Activated CD4-positive, alpha-beta memory T cell treated with anti-CD3 and anti-CD28 coated beads, Interleukin-2, amount 10 ng/mL, durations not matched to agents 7 days and 5 days (primary cell): ENCODE measurements around the gene KLRK1. TPM values are rescaled to one million over a fixed set of nuclear protein-coding genes. Genes with fewer than 3 reads are reported as not detected.
"Not testable (repeated sequence)": the region's sequence is repeated elsewhere in the genome, so short reads cannot be mapped to it uniquely, and the experiment has no call there.

Source experiments
- CTCF ChIA-PET: fragments of 350-600 bp; sonication (Branson Sonifier 250); formaldehyde crosslinking; loops from one replicate; lab custom pipeline; 2021; ENCODE audit warnings: antibody characterized with exemption, inconsistent platforms; lab: Charles Lee
- POLR2A ChIA-PET: fragments of 350-600 bp; sonication (Branson Sonifier 250); formaldehyde crosslinking; loops from one replicate; lab custom pipeline; 2021; ENCODE audit warnings: antibody characterized with exemption; lab: Charles Lee
- DNase-seq: peaks from one replicate; pipeline ENCODE4 v3.0.0-alpha.2; 2020
- H3K27ac Mint-ChIP-seq: one replicate; pipeline ENCODE4 v1.8.0; 2021; ENCODE audit warnings: mild to moderate bottlenecking, mixed read lengths
- H3K27me3 Mint-ChIP-seq: one replicate; pipeline ENCODE4 v1.8.0; 2021; ENCODE audit warnings: mixed read lengths
- H3K36me3 Mint-ChIP-seq: one replicate; pipeline ENCODE4 v1.8.0; 2021; ENCODE audit warnings: low read depth, mixed read lengths
- H3K4me1 Mint-ChIP-seq: one replicate; pipeline ENCODE4 v1.8.0; 2021; ENCODE audit warnings: mixed read lengths
- H3K4me3 Mint-ChIP-seq: one replicate; pipeline ENCODE4 v1.8.0; 2021; ENCODE audit warnings: mild to moderate bottlenecking, mixed read lengths
- H3K9me3 Mint-ChIP-seq: one replicate; pipeline ENCODE4 v1.8.0; 2021; ENCODE audit warnings: mixed read lengths
- total RNA-seq, 2 experiments: library from RNA; stranded (reverse); gene quantifications; one replicate each; pipeline ENCODE4 v1.2.3, GENCODE V29; 2021

Gene KLRK1
- under 1 TPM; 0.43 to 0.93 TPM for total RNA-seq

DNA sequence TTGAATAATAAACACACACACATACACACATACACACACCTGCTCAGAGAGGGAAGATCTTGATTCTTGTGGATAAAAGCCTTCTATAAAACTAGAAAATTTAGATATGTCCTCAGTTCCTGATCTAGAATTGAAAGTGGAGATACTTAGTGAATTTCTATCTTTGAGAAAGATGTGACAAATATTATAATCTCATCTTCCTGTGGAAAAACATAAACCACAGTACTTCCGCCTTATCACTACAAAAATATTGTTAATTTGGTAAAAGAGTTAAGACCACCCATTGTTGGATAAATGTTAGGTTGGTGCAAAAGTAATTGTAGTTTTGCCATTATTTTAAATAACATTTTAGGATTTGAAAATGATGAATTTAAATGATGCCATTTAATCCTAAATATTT is at the start of gene KLRK1:
TSS of gene KLRK1 (minus strand) at position 138 of the 400 bp plus-strand sequence. CDS start 1,231 bp downstream, outside the sequence.
- Mint-ChIP-seq H3K36me3 (no peaks in the 10 kb centered on the region), H3K27ac (no peak within 1 kb of the TSS), H3K4me3 (no peak within 1 kb of the TSS), H3K9me3 (no peaks in the 10 kb centered on the region), H3K4me1 (no peaks in the 10 kb centered on the region), H3K27me3 (peaks cover 19% of the 10 kb centered on the region)
- ChIA-PET CTCF (interaction anchor here (1.0 kb wide), 1 partner anchor 238 kb away, joined by 4 read pairs; no protein-coding TSS in a partner anchor), POLR2A (no interaction called here)
- no peak for DNase-seq

DNA sequence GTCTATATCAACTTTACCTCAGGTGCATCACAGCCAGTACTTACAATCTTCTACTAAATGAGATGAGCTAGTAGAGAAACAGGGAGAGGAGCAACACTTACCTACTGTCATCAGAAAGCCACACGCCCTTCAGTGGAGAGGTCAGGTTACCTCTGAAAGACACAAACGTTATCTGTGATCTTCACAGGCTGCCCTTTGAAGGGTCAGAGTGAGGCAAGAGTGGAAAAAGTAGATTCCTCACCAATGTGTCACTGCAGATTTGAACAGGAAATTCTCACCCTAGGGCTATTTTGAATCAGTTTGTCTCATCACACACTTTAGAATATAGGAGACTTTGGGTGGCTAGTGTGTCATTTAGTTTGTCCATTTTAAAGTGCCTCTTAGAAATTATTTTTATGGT is 47.8 kb upstream of the KLRK1 start:
- POLR2A ChIA-PET, H3K27me3 Mint-ChIP-seq, H3K4me3 Mint-ChIP-seq, H3K36me3 Mint-ChIP-seq, H3K4me1 Mint-ChIP-seq, CTCF ChIA-PET, DNase-seq, H3K9me3 Mint-ChIP-seq, H3K27ac Mint-ChIP-seq: not testable (repeated sequence)

DNA sequence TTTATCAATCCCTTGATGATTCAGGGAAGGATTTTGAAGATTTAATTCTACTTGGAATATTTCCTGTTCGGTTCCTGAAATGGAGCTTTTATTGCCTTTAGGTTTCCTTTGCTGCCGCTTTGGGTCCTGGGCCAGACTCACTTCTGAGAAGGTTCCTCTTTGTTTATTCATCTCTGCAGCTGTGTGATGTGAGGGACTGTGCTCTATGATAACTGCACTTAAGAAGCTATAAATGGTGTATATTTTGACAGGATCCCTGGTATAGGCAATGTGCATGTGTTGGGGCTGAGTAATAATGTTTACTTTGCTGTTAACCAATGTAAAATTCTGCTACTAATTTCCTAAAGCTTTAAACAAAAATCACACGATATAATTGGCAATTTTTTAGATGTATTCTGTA is 46.0 kb upstream of the KLRK1 start, which contains the start of gene KLRC2:
TSS of gene KLRC2 (minus strand) at position 195 of the 400 bp plus-strand sequence. CDS start at position 171, 24 bp downstream.
- H3K9me3 Mint-ChIP-seq, DNase-seq, H3K27me3 Mint-ChIP-seq, H3K4me1 Mint-ChIP-seq, H3K36me3 Mint-ChIP-seq, H3K4me3 Mint-ChIP-seq, POLR2A ChIA-PET, H3K27ac Mint-ChIP-seq, CTCF ChIA-PET: not testable (repeated sequence)

DNA sequence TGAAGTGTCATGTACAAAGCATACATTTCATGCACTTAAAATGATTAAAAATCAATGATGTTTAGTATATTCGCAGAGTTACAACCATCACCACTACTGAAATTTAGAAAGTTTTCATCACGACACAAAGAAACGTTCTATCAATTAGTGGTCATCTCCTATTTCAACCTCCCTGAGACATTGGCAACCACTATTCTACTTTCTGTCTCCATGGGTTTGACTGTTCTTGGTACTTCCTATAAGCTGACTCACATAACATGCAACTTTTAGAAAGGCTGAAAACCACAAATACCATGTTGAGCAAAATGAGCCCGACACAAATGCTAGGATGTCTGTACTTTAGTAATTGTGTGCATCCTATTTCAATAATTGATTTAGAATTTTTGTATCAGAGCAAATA is 40.8 kb upstream of the KLRK1 start:
- H3K4me3 Mint-ChIP-seq, H3K9me3 Mint-ChIP-seq, H3K27me3 Mint-ChIP-seq, H3K4me1 Mint-ChIP-seq, DNase-seq, H3K27ac Mint-ChIP-seq, H3K36me3 Mint-ChIP-seq, POLR2A ChIA-PET, CTCF ChIA-PET: not testable (repeated sequence)

DNA sequence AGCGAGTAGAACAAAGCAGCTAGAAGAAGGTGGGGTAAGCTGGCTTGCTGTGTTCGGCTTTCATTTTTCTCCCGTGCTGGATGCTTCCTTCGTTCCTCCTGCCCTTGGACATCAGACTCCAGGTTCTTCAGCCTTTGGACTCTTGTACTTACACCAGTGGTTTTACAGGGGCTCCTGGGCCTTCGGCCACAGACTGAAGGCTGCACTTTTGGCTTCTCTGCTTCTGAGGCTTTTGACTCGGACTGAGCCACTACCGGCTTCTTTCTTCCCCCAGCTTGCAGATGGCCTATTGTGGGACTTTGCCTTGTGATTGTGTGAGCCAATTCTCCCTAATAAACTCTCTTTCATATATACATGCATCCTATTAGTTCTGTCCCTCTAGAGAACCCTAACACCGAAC is 36.1 kb upstream of the KLRK1 start:
- H3K36me3 Mint-ChIP-seq, H3K9me3 Mint-ChIP-seq, POLR2A ChIA-PET, H3K27ac Mint-ChIP-seq, DNase-seq, H3K4me3 Mint-ChIP-seq, H3K4me1 Mint-ChIP-seq, H3K27me3 Mint-ChIP-seq: not testable (repeated sequence)
- CTCF ChIA-PET, result interaction anchor here (0.6 kb wide), 1 partner anchor 359 kb away, joined by 3 read pairs; no protein-coding TSS in a partner anchor

DNA sequence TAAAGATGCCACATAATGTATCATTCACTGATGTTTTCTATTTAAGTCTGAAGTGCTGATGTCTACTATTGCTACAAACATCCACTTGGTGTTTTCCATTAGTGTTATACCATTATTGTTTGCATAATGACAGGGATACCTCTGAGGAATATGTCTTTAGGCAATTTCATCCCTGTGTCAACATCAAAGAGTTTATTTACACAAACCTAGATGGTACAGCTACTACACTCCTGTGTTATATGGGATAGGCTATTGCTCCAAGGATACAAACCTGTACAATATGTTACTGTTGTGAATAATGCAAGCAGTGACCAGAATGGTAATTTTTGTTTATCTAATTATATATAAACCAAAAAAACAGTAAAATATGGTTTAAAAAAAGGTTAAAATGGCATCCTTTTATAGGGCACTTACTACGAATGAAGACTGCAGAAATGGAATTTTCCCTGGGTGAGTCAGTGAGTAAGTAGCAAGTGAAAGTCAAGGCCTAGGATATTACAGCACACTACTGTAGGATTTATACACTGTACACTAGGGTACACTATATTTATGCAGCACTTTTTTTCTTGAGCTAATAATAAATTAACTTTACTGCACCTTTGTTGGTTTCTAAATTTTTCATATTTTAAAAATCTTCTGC is 34.5 kb upstream of the KLRK1 start:
- CTCF ChIA-PET, H3K4me1 Mint-ChIP-seq, H3K4me3 Mint-ChIP-seq, H3K36me3 Mint-ChIP-seq, DNase-seq, H3K27me3 Mint-ChIP-seq, H3K27ac Mint-ChIP-seq, H3K9me3 Mint-ChIP-seq, POLR2A ChIA-PET: not testable (repeated sequence)

DNA sequence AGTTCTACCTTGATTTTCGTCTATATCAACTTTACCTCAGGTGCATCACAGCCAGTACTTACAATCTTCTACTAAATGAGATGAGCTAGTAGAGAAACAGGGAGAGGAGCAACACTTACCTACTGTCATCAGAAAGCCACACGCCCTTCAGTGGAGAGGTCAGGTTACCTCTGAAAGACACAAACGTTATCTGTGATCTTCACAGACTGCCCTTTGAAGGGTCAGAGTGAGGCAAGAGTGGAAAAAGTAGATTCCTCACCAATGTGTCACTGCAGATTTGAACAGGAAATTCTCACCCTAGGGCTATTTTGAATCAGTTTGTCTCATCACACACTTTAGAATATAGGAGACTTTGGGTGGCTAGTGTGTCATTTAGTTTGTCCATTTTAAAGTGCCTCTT is 32.3 kb upstream of the KLRK1 start:
- DNase-seq, H3K9me3 Mint-ChIP-seq, H3K36me3 Mint-ChIP-seq, POLR2A ChIA-PET, H3K4me1 Mint-ChIP-seq, H3K4me3 Mint-ChIP-seq, H3K27ac Mint-ChIP-seq, H3K27me3 Mint-ChIP-seq, CTCF ChIA-PET: not testable (repeated sequence)

DNA sequence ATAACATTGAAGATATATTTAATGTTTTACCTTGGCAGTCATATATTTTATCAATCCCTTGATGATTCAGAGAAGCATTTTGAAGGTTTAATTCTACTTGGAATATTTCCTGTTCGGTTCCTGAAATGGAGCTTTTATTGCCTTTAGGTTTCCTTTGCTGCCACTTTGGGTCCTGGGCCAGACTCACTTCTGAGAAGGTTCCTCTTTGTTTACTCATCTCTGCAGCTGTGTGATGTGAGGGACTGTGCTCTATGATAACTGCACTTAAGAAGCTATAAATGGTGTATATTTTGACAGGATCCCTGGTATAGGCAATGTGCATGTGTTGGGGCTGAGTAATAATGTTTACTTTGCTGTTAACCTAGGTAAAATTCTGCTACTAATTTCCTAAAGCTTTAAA is 30.5 kb upstream of the KLRK1 start, which contains the start of gene KLRC3:
TSS of gene KLRC3 (minus strand) at position 262 of the 400 bp plus-strand sequence. CDS start at position 217, 45 bp downstream.
- CTCF ChIA-PET, POLR2A ChIA-PET, H3K36me3 Mint-ChIP-seq, H3K27me3 Mint-ChIP-seq, H3K4me1 Mint-ChIP-seq, H3K27ac Mint-ChIP-seq, H3K4me3 Mint-ChIP-seq, H3K9me3 Mint-ChIP-seq, DNase-seq: not testable (repeated sequence)

DNA sequence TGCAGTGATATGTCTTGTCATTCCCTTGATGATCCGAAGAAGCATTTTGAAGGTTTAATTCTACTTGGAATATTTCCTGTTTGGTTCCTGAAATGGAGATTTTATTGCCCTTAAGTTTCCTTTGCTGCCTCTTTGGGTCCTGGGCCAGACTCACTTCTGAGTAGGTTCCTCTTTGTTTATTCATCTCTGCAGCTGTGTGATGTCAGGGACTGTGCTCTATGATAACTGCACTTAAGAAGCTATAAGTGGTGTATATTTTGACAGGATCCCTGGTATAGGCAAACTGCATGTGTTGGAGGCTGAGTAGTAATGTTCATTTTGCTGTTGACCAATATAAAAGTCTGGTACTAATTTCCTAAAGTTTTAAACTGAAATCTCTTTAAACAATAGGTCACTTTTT is 19.6 kb upstream of the KLRK1 start, which contains the start of gene KLRC4:
TSS of gene KLRC4 (minus strand) at position 366 of the 400 bp plus-strand sequence. CDS start at position 184, 182 bp downstream.
- H3K4me3 Mint-ChIP-seq, result no peak within 1 kb of the TSS
- DNase-seq, result no peak

DNA sequence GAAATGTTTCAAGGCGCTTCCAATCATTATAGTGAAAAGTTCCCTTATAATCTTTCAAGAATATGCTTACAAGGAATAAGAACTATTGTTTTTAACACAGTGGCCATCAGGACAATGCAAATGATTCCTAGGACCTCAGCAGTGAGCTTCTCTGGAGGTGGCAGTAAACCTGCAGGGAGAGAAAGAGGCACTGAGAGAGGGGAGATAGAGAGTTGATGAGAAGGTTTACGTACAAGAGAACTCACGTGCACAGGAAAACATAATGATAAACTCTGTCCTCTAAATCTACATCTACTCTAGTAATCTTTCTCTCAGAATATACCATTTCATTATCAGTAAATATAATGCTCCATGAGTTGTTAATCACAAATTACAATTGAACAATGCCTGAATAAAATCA is 19.0 kb upstream of the KLRK1 start:
- H3K9me3 Mint-ChIP-seq, result no peaks in the 10 kb centered on the region
- H3K36me3 Mint-ChIP-seq, result no peaks in the 10 kb centered on the region
- DNase-seq, result no peak
- H3K4me1 Mint-ChIP-seq, result no peaks in the 10 kb centered on the region
- no peak overlapping the region for H3K27ac Mint-ChIP-seq
- CTCF ChIA-PET, result no interaction called here
- H3K4me3 Mint-ChIP-seq, result no peak overlapping the region
- POLR2A ChIA-PET, result no interaction called here
- H3K27me3 Mint-ChIP-seq, result peaks cover 14% of the 10 kb centered on the region

More for the DNA sequence above, 19.6 kb upstream of the KLRK1 start, which contains the start of gene KLRC4:
- Mint-ChIP-seq H3K36me3 (no peaks in the 10 kb centered on the region), H3K27ac (no peak within 1 kb of the TSS), H3K4me1 (no peaks in the 10 kb centered on the region), H3K9me3 (no peaks in the 10 kb centered on the region), H3K27me3 (peaks cover 14% of the 10 kb centered on the region)
- ChIA-PET CTCF (no interaction called here), POLR2A (no interaction called here)

DNA sequence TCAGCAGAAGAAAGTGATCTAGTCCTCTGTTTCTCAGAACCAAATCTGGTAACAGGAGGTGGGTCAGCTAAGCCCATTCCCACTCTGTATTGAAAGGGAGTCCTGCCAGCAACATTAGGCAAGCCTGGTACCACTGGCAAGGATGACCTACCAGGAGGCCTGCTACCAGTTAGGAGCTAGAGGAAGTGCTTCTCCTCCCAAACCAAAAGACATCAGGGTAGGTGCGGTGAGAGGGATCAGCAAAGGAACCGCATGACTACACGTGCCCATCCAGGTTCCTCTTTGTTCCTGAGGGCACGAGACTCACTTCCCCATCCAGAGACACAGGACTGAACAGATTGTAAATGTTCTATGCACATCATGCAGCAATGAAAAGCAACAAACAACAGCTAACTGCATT is 16.9 kb upstream of the KLRK1 start:
- Mint-ChIP-seq H3K4me3 (no peak overlapping the region), H3K27me3 (peaks cover 19% of the 10 kb centered on the region), H3K4me1 (no peaks in the 10 kb centered on the region), H3K9me3 (no peaks in the 10 kb centered on the region), H3K27ac (no peak overlapping the region), H3K36me3 (no peaks in the 10 kb centered on the region)
- CTCF ChIA-PET, result no interaction called here
- DNase-seq, result no peak
- POLR2A ChIA-PET, result no interaction called here

DNA sequence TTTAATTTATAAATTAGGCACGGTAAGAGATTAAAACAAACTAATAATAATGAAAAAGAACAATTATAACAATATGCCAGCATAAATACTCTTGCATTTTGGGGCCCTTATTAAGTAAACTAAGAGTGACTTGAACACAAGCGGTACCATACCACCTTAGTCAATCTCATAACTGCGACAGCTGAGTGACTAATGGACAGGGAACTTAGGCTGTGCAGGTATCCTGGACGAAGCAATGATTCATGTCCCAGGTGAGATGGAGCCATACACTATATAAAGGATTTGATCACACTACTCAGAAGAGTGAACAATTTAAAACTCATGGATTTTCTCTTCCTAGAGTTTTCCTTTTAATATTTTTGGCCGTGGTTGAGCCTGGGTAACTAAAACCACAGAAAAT is 15.5 kb upstream of the KLRK1 start:
- H3K27ac Mint-ChIP-seq, result no peak overlapping the region
- no peak for DNase-seq
- POLR2A ChIA-PET, result no interaction called here
- H3K4me1 Mint-ChIP-seq, result no peaks in the 10 kb centered on the region
- CTCF ChIA-PET, result no interaction called here
- no peak overlapping the region for H3K4me3 Mint-ChIP-seq
- no peaks in the 10 kb centered on the region for H3K36me3 Mint-ChIP-seq
- no peaks in the 10 kb centered on the region for H3K9me3 Mint-ChIP-seq
- H3K27me3 Mint-ChIP-seq, result peaks cover 20% of the 10 kb centered on the region

DNA sequence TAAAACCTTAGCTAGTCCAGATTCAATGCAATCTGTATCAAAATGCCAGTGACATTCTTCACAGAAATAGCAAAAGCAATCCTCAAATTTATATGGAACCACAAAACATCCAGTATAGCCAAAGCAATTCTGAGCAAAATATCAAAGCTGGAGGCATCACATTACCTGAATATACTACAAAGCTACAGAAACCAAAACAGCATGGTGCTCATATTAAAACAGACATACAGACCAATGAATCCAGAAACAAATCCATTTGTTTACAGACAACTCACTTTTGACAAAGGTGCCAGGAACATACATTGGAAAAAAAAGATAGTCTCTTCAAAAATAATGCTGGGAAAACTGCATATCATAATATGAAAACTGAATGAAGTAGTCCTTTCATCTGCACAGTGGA is 15.0 kb upstream of the KLRK1 start:
- ChIA-PET CTCF (no interaction called here), POLR2A (no interaction called here)
- no peak overlapping the region for H3K4me3 Mint-ChIP-seq
- H3K27me3 Mint-ChIP-seq, result peaks cover 23% of the 10 kb centered on the region
- no peak overlapping the region for H3K27ac Mint-ChIP-seq
- no peaks in the 10 kb centered on the region for H3K4me1 Mint-ChIP-seq
- no peaks in the 10 kb centered on the region for H3K36me3 Mint-ChIP-seq
- DNase-seq, result no peak
- no peaks in the 10 kb centered on the region for H3K9me3 Mint-ChIP-seq

DNA sequence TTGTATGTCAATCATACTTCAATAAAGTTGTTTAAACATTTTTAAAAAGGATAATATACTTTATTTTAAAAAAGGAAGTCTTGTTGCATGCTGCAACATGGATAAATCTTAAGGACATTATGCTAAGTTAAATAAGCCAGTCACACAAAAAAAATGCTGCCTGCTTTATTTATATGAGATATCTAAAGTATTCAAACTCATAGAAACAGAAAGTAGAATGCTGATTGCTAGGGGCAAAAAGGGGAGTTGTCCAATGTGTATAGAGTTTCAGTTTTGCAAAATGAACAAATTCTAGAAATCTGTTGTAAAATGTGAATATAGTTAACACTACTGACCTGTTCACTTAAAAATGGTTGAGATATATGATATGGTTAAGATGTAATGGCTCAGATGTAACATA is 11.0 kb upstream of the KLRK1 start:
- no peak overlapping the region for H3K27ac Mint-ChIP-seq
- peaks cover 22% of the 10 kb centered on the region for H3K27me3 Mint-ChIP-seq
- no peaks in the 10 kb centered on the region for H3K4me1 Mint-ChIP-seq
- no peak for DNase-seq
- ChIA-PET POLR2A (no interaction called here), CTCF (no interaction called here)
- H3K4me3 Mint-ChIP-seq, result no peak overlapping the region
- no peaks in the 10 kb centered on the region for H3K36me3 Mint-ChIP-seq
- no peaks in the 10 kb centered on the region for H3K9me3 Mint-ChIP-seq
